GM18499 (cell line): Measurements from ENCODE around the gene MEPE.

Source experiments
- ATAC-seq: cut with Tn5 transposase; IDR thresholded peaks from one replicate; pipeline ENCODE4 v1.9.1; 2021; ENCODE audit warnings: moderate number of reproducible peaks; ENCODE audit not compliant: insufficient read depth, unreplicated experiment

Gene MEPE

DNA sequence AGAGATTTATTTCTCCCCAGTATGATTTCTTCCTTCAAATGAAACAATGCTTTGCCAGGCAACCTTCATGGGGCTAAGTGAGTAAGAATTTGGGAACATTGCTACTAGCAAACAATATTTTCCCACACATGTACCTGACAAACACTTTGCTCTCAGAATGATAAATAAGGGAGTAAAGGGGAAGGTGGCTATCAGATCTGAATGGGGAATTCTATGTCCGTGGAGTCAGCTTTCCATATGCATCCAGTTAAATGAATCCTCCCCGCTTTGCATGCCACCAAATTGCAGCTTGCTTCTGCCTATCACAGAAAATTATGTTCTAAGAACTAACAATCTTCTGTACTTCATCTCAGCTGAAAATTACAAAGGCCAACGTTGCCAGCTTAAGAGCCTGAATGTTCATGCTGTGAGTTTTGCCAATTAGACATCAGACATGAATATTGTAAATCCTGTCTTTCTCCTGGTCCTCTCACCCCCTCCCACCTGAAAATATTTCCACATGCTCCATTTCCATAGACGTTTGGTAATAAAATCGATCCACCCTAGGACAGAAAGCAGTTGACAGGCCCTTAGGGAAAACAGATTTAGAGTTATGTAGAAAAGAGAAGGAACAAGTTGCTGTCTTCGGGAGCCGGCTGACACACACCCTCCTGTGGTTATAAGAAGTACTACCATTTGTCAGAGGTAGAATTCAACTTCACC is 6.3 kb downstream of the MEPE start:
- ATAC-seq, result no peak

DNA sequence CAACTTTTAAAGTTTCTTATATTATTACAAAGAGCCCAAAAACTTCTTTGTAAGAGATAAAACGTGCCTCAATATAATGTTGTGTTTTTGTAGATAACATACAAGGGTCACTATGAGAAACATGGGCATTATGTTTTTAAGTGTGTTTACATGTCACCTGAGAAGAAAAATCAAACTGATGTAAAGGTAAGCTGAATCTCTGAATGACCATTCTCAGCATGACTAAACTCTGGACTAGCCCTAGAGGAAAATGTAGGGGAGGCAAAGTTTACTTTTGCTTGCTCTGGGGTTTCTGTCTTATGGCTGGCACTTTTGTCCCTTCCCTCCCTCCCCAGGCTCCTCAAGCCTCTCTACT is 6.8 kb downstream of the MEPE start:
- ATAC-seq, result no peak

- no peak for ATAC-seq
These were observed 7.4 kb downstream of the MEPE start for GRCh38 chr4:87840149-87840548.

DNA sequence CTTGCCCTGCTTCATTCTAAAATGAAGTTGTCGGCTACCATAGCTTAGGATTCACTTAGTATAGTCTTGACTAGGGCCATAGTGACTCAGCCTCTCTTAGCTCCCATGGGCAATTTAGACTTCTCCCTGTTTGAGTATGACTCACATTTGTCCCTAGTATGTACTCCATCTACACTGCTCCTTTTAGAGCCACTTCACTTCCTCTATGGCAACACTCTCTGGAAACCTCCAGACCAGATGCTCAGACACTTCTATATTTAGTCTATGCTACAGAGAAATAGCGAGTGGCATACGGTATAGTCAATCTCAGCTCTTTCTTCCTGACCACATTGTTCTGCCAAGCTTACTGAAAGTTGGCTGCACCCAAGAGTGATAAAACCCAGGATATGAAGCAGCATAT is 11.2 kb downstream of the MEPE start:
- no peak for ATAC-seq

DNA sequence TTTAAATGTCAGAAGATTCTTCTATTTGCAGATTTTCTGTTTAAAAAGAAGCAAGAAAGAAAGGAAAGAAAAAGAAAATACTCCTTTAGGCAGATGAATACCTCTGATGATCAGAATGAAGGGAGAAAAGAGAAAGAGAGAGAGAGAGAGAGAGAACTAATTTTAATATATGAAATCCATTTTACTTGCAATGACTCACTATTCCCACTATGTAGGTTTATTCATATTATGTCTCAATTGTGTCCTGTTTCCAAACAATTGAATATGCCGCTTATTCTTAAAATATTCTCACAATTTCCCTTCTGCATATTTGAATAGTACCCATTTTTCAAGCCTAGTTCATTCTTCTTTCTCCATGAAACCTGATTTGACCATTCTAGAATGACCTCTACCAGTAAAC is 11.7 kb downstream of the MEPE start:
- no peak for ATAC-seq

GRCh38 chr4:87846226-87846625 is 13.5 kb downstream of the MEPE start:
- ATAC-seq, result no peak

GRCh38 chr4:87848622-87849351 is 16.0 kb downstream of the MEPE start:
- ATAC-seq, result no peak

DNA sequence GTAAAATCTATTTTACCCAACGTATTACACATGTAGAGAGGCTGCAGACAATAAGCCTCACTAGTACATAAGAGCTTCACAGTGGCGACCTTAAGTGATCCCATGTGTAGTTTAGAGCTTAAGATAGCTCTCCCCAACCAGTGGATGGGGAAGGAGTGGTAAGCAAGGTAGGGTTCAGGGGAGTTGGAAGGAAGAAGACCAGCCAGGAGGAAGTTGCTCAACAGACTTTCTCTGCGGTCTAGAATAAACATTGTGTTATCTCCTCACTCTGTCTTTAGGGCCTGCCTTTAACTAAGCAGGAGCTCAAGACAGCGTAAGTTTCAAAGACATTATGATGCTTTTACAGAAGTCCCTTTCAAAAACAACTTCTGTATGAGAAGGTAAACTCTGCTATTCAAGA is 16.8 kb downstream of the MEPE start:
- no peak for ATAC-seq

- ATAC-seq, result no peak
These were observed 18.6 kb downstream of the MEPE start for GRCh38 chr4:87851332-87851731.

DNA sequence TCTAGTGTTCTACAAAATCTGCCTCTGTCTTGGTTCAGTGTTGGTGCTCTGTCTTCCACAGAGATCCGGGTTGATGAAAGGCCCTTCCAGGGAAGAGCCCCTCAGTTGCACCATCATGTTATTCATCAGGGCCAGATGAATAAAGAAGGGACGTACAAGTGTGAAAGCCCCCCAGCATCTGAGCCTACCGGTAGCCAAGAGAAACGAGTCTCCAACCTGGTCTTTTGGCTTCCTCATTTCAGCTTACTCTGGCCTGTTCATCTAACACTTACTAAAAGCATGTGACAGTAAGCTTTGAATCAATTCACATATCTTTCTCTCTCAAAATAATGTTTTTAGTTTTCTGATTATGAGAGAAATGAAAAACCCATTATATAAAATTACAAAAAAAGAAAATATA is 19.2 kb downstream of the MEPE start:
- ATAC-seq, result no peak

- ATAC-seq, result no peak
These were observed 20.3 kb downstream of the MEPE start for GRCh38 chr4:87853108-87853507.

GRCh38 chr4:87853891-87854290 is 21.1 kb downstream of the MEPE start:
- no peak for ATAC-seq

DNA sequence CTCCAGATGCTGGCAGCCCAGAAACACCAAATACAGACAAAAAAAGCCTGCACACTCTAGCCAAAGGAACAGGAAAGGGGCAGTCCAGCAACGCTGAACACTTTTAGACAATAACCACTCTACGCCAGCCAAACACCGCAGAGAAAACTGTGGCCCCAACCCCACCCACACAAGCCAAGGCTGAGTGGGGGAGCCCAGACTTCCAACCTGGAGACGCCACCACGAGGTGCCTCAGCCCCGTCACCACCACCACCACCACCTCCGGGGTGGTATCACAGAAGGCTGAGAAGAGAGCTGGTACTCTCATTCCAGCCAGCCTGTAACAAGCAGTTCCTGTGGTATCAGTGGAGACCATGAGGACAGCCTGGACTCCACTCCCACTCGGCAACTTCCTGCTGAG is 22.8 kb downstream of the MEPE start:
- ATAC-seq, result no peak

GRCh38 chr4:87856816-87857215 is 24.0 kb downstream of the MEPE start:
- ATAC-seq, result no peak

DNA sequence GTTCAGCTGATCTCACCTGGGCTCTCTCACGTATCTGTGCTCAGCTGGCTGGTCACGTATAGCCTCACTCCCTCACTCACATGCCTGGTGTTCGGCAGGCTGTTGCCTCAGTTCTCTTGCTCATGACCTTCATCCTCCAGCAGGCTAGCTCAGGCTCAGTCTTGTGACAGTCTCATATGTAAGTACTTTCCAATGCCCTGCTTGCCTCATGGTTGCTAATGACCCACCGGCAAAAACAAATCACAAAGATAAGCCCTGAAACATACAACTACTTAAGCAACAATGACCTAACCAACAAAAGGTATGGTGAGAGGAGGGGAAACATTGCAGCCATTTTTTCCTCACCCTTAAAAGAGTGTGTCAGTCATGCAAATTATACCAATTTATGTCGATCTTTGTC is 25.0 kb downstream of the MEPE start:
- no peak for ATAC-seq

GRCh38 chr4:87862236-87862635 is 29.5 kb downstream of the MEPE start:
- ATAC-seq, result no peak

DNA sequence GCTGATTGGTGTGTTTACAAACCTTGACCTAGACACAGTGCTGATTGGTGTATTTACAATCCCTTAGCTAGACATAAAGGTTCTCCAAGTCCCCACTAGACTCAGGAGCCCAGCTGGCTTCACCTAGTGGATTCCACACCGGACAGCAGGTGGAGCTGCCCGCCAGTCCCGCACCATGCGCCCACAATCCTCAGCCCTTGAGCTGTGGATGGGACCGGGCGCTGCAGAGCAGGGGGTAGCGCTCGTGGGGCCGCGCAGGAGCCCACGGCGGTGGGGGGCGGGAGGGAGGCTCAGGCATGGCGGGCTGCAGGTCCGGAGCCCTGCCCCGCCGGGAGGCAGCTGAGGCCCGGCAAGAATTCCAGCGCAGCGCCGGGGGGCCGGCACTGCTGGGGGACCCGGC is 30.7 kb downstream of the MEPE start:
- ATAC-seq, result no peak

- no peak for ATAC-seq
These were observed 31.6 kb downstream of the MEPE start for GRCh38 chr4:87864321-87864720.

DNA sequence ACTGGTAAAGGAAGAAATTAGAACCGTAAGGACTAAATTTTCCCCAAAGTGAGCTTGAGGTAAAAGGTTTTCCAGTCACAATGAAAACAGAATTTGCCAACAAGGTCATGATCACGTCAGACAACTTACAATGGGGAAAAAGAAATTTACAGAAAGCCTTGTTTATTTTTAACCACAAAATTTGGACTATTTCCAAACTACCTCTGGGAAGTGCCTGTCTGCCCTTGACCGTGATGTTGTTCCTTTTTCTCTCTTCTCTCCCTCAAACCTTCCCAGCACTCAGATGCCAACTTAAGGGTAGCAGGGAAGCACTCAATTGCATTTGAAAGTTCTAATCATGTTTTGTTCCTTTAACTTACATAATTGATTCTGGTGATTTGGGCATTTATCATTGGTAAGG is 32.5 kb downstream of the MEPE start:
- no peak for ATAC-seq

GRCh38 chr4:87865960-87866598 is 33.3 kb downstream of the MEPE start:
- no peak for ATAC-seq

- ATAC-seq, result no peak
These were observed 35.8 kb downstream of the MEPE start for GRCh38 chr4:87868522-87868921.

GRCh38 chr4:87872028-87872427 is 39.3 kb downstream of the MEPE start:
- ATAC-seq, result no peak
